Activated T-helper 17 cell treated with anti-CD3 and anti-CD28 coated beads, Interleukin-2, amount 50 U/mL, for 72 hours (primary cell): ENCODE measurements around the gene SEC22A. TPM values are rescaled to one million over a fixed set of nuclear protein-coding genes. Genes with fewer than 3 reads are reported as not detected.

Experiments used
- ATAC-seq: fragments of 150-1000 bp; cut with Tn5 transposase; replicated peaks from 2 replicates; pipeline ENCODE4 v1.10.0; 2021; ENCODE audit warnings: mild to moderate bottlenecking, moderate library complexity
- H3K27ac Mint-ChIP-seq: one replicate; pipeline ENCODE4 v1.8.0; 2022; ENCODE audit warnings: mixed read lengths
- H3K27me3 Mint-ChIP-seq: one replicate; pipeline ENCODE4 v1.8.0; 2022; ENCODE audit warnings: mixed read lengths
- H3K36me3 Mint-ChIP-seq: one replicate; pipeline ENCODE4 v1.8.0; 2022; ENCODE audit warnings: low read depth, mild to moderate bottlenecking, mixed read lengths
- H3K4me1 Mint-ChIP-seq: one replicate; pipeline ENCODE4 v1.8.0; 2022; ENCODE audit warnings: mixed read lengths
- H3K4me3 Mint-ChIP-seq: one replicate; pipeline ENCODE4 v1.8.0; 2022; ENCODE audit warnings: mild to moderate bottlenecking, mixed read lengths
- H3K9me3 Mint-ChIP-seq: one replicate; pipeline ENCODE4 v1.8.0; 2022; ENCODE audit warnings: mixed read lengths
- total RNA-seq, 2 donors: library from RNA; stranded (reverse); gene quantifications; one replicate each; pipeline ENCODE4 v1.2.3, GENCODE V29; 2022

Gene SEC22A
- total RNA-seq, 2 donors from 2014 or later, result 15.9 to 20.1 TPM

DNA sequence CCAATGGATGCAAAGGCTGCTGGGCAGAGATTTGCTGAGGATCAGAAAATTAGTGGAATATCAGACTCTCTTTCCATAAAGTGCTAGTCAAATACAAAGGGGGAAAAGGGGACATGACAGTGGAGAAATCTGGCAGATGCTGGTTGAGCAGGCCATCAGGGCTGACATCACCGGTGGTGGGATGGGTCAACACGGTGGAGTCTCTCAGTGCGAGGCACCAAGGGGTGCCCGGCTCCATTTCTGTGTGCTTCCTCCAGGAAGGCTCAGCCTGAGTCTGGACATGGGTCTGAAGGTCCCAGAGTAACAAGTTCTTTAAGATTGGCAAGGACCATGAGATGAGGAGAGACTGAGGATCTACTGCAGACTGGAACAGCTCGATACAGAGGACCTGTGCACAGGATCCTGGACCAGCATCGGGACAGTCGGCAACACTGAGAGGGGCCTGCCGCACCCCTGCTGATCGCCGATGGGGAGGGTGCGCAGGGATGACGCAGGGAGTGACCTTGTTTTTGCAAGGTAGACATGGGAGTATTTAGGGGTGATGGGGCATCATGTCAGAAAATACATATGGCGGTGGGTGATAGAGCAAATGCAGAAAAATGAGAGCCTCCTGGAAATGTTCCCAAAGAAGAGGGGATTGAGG is 92.7 kb downstream of the SEC22A start:
- H3K4me3 Mint-ChIP-seq, result no peak overlapping the region
- peaks cover 4% of the 10 kb centered on the region for H3K27me3 Mint-ChIP-seq
- H3K36me3 Mint-ChIP-seq, result no peaks in the 10 kb centered on the region
- H3K4me1 Mint-ChIP-seq, result no peaks in the 10 kb centered on the region
- ATAC-seq, result no peak
- no peak overlapping the region for H3K27ac Mint-ChIP-seq
- H3K9me3 Mint-ChIP-seq, result no peaks in the 10 kb centered on the region

DNA sequence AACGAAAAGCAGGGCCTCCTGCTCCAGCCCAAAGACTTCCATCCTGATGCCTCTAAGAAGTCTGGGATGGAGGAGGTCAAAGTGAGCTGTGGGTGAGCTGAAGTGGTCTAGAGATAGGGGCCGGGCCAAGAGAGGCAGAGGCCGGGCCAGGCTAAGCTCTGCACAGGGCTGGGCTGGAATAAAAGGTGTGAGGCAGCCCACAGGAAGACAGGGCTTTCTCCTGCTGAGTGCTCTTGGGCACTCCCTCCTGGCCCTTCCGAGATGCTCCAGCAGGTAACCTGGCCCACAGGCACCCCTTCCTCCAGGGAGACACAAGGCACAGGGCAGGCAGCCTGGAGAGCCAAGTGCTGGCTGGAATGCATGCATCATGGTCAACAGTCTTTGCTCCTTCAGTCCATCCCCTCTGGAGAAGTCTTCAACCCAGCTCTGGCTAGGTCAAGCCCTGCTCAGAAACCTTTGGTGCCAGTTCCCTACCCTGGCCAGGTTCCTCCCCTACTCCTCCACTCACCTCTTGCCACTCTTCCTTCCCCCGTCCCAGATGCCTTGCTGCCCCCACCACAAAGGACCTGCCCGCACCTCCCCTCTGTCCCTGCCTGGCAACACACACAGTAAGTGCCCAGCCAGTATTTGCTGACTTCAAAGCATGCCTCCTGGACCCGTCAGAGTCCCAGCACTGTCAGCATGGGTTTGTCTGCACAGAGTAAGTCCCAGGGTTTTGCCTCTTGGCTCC is 93.6 kb downstream of the SEC22A start:
- Mint-ChIP-seq H3K27me3 (peaks cover 4% of the 10 kb centered on the region), H3K36me3 (no peaks in the 10 kb centered on the region), H3K4me1 (no peaks in the 10 kb centered on the region), H3K9me3 (no peaks in the 10 kb centered on the region), H3K27ac (no peak overlapping the region), H3K4me3 (no peak overlapping the region)
- no peak for ATAC-seq

DNA sequence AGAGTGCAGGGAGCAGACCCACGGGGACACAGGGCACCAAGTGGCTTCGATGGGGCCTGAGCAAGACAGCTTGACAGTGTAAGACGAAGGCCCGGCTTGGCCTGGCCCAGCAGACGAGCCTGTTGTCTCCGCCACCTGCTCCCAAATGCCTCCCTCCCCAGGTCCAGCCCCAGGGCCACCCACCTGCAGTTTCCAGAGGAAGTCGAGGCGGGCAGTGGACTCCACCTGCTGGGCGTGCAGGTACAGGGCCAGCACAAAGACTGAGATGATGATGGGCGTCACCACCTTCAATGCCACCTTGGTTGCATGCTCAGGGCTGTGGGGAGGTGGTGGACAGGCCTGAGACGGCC is 94.1 kb downstream of the SEC22A start:
- no peak for ATAC-seq
- no peak overlapping the region for H3K27ac Mint-ChIP-seq
- H3K36me3 Mint-ChIP-seq, result no peaks in the 10 kb centered on the region
- H3K4me3 Mint-ChIP-seq, result no peak overlapping the region
- no peaks in the 10 kb centered on the region for H3K9me3 Mint-ChIP-seq
- peaks cover 4% of the 10 kb centered on the region for H3K27me3 Mint-ChIP-seq
- no peaks in the 10 kb centered on the region for H3K4me1 Mint-ChIP-seq

DNA sequence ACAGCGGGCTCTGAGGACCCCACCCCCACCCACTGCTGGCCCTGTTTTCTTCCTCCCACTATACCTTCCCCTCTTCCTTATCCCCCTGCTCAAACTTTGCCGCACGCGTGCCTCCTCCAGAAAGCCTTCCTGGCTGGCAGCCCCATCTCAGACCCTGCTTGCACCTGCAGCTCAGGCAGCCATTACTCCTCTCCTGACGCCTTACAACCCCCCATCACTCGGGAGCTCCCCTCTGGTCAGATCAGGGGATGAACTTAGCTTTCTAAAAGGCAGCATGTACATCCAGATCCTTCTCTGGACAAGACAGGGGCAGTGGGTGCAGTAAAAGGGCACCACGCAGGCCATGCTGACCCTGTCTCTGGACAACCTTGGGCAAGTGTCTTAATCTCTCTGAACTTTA is 94.5 kb downstream of the SEC22A start:
- H3K9me3 Mint-ChIP-seq, result no peaks in the 10 kb centered on the region
- no peak overlapping the region for H3K4me3 Mint-ChIP-seq
- no peak overlapping the region for H3K27ac Mint-ChIP-seq
- H3K4me1 Mint-ChIP-seq, result no peaks in the 10 kb centered on the region
- ATAC-seq, result no peak
- peaks cover 4% of the 10 kb centered on the region for H3K27me3 Mint-ChIP-seq
- H3K36me3 Mint-ChIP-seq, result no peaks in the 10 kb centered on the region

DNA sequence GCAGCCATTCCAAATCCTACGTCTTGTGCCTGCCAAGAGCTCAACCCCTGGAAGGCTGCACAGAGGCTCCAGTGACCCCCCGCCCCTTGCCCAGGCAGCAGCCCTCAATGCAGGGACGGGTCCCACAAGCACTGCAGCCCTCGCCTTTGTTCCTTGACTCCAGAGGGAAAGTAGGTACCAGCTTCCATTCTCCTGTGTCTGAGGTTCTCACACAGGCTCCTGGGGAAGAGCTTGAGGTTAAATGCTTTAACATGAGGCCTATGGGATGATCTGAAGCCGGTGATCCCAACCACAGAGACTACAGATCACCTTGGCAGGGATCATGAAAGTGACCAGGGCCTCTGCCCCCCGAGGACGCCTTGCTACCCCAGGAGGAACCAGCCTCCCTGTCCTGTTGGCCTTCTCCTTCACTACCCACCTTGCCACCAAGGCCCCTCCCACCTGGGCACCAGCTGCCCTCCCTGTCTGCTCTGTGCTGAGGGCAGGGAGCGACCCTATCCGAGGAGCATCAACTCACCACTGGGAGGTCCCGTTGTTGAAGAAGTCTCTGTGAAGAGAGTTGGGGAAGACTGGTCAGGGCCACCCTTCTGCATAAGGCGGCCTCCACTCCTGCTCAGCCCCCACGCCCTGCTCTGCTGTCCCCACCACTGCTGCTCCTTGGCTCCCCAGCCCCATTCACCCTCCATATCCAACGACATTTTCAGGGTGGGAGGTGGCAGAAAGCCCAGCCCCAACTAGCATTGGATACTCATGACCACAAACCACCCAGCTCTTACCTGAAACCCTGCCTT is 95.3 kb downstream of the SEC22A start:
- H3K36me3 Mint-ChIP-seq, result no peaks in the 10 kb centered on the region
- H3K27me3 Mint-ChIP-seq, result peaks cover 4% of the 10 kb centered on the region
- ATAC-seq, result no peak
- H3K27ac Mint-ChIP-seq, result no peak overlapping the region
- no peaks in the 10 kb centered on the region for H3K4me1 Mint-ChIP-seq
- no peak overlapping the region for H3K4me3 Mint-ChIP-seq
- H3K9me3 Mint-ChIP-seq, result no peaks in the 10 kb centered on the region

DNA sequence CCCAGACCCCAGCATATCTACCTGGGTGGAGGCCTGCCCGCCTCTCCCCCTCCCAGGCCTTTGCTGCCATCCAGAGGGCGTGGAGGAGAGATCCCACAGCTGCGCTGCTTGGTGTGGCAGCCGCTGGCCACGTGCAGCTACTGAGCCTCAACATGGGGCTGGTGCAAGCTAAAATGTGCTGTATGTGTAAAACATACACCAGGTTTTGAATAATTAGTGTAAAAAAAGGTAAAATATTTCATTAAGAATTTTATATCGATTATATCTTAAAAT is 95.8 kb downstream of the SEC22A start:
- H3K4me1 Mint-ChIP-seq, result no peaks in the 10 kb centered on the region
- H3K9me3 Mint-ChIP-seq, result no peaks in the 10 kb centered on the region
- no peak overlapping the region for H3K27ac Mint-ChIP-seq
- no peak overlapping the region for H3K4me3 Mint-ChIP-seq
- no peaks in the 10 kb centered on the region for H3K36me3 Mint-ChIP-seq
- ATAC-seq, result no peak
- peaks cover 5% of the 10 kb centered on the region for H3K27me3 Mint-ChIP-seq

DNA sequence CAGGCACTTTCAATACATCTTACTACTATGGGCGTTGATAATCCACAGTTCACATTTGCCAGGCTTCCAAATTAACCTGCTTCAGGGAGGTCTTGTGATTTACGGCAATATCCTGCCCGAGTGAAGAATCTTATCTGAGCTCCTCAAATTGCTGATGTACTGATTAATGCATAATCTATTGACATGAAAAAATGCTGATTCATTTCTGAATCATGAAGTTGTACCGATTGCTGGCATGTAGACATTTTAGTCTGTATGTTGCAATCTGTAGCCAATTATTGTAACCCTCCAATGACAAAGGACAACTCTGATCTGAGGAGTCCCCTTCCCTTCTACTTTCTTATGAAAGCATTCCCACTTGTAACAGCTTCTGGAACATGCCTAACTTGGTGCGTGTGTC is 97.2 kb downstream of the SEC22A start:
- peaks cover 11% of the 10 kb centered on the region for H3K27me3 Mint-ChIP-seq
- ATAC-seq, result no peak
- H3K4me3 Mint-ChIP-seq, result no peak overlapping the region
- H3K36me3 Mint-ChIP-seq, result no peaks in the 10 kb centered on the region
- H3K4me1 Mint-ChIP-seq, result no peaks in the 10 kb centered on the region
- H3K27ac Mint-ChIP-seq, result no peak overlapping the region
- no peaks in the 10 kb centered on the region for H3K9me3 Mint-ChIP-seq

DNA sequence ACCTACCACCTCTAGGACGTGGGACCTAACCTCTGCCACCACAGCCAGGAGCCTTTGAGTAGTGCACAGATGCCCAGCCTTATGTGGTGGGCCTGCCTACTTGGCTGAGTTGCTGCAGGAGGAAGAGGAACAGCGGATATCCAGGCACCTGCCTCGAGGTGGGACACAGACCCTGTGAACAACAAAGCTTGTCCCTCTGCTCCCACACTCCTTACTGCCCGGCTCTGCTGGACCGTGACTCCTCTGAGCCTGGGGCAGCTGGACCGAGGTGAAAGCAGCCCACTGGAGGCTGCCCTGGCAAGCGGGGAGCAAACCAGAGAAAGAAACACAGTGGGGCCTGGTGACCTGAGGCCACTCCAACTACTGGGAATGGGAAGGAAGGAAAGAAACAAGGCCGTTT is 97.8 kb downstream of the SEC22A start:
- no peaks in the 10 kb centered on the region for H3K36me3 Mint-ChIP-seq
- no peaks in the 10 kb centered on the region for H3K4me1 Mint-ChIP-seq
- no peaks in the 10 kb centered on the region for H3K9me3 Mint-ChIP-seq
- peaks cover 11% of the 10 kb centered on the region for H3K27me3 Mint-ChIP-seq
- H3K27ac Mint-ChIP-seq, result no peak overlapping the region
- ATAC-seq, result no peak
- H3K4me3 Mint-ChIP-seq, result no peak overlapping the region

DNA sequence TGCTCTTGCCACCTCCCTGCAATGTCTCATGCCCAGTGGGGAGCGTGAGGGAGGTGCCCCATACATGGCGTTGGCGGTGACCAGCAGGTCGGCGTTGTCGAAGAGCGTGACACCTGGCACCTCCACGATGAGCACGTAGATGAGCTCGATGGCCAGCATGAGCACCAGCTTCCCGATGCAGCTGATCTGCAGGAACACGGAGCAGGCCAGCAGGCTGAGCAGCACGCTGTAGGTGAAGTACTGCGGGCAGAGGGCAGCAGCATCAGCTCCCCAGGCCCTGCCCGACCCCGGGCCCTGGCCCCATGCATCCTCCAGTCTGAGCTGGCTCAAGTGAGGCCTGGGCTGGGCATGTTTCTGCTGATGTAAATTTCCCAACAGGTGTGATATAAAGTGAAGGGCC is 98.3 kb downstream of the SEC22A start:
- H3K9me3 Mint-ChIP-seq, result no peaks in the 10 kb centered on the region
- no peak for ATAC-seq
- no peak overlapping the region for H3K4me3 Mint-ChIP-seq
- peaks cover 11% of the 10 kb centered on the region for H3K27me3 Mint-ChIP-seq
- H3K27ac Mint-ChIP-seq, result no peak overlapping the region
- no peaks in the 10 kb centered on the region for H3K4me1 Mint-ChIP-seq
- H3K36me3 Mint-ChIP-seq, result no peaks in the 10 kb centered on the region

DNA sequence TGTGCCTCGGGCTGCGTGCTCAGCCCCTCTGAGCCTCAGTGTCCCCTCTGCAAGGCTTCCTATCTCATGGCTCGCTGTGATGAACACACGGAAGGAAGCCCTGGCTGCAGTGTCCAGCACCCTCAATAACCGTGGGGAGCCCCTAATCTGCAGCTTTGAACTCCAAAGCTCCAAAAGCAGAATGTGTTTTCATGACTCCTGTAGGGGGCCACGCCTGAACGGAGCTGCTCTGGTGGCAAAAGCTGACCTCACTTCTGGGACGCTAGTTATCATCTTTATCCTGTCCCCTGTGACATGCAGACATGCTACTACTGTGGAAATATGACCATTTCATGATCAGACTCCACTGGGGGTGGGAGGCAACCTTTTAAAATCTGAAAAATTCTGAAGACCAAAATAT is 98.8 kb downstream of the SEC22A start:
- no peak overlapping the region for H3K27ac Mint-ChIP-seq
- H3K27me3 Mint-ChIP-seq, result peaks cover 11% of the 10 kb centered on the region
- ATAC-seq, result no peak
- no peaks in the 10 kb centered on the region for H3K36me3 Mint-ChIP-seq
- H3K9me3 Mint-ChIP-seq, result no peaks in the 10 kb centered on the region
- no peaks in the 10 kb centered on the region for H3K4me1 Mint-ChIP-seq
- H3K4me3 Mint-ChIP-seq, result no peak overlapping the region

DNA sequence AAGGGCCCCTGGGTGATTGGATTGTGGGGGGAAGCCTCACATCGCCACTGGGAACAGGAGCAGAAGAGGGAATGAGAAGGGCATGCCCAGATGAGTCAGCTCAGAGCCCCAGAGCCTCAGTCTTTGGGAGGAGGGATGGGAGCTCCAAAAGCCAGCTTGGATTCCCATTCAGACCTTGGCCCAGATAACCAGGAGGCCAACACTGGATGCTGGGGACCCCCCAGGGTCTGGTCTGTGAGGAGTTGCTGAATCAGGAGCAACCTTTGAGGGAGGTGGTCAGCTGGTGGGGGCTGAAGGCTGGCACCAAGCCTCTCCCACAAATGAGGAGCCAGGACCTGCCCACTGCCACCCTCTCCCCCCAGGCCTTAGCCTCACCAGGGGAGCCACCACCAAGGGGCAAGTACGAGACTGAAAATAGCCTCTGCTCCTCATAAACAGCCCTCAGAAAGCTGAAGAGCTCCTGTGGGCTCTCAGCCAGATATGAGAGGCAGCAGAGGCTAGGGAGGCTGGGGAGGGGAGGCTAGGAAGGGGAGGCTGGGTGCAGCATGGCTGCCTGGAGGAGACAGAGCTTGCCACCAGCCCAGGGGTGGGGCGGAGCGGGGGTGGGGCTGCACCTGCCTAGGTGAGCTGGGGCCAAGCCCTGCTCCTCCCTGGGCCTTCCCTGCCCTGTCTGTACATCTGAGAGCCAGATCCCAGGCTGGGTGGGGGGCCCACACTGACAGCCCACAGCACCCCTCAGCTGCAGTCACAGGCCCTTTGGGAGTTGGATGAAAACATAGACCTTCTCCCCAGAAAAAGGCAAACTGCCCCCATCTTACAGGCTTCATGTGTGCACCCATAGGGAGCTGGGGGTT is 99.8 kb downstream of the SEC22A start:
- H3K36me3 Mint-ChIP-seq, result no peaks in the 10 kb centered on the region
- H3K27me3 Mint-ChIP-seq, result peaks cover 8% of the 10 kb centered on the region
- H3K4me1 Mint-ChIP-seq, result no peaks in the 10 kb centered on the region
- ATAC-seq, result no peak
- H3K27ac Mint-ChIP-seq, result no peak overlapping the region
- H3K4me3 Mint-ChIP-seq, result no peak overlapping the region
- H3K9me3 Mint-ChIP-seq, result no peaks in the 10 kb centered on the region

DNA sequence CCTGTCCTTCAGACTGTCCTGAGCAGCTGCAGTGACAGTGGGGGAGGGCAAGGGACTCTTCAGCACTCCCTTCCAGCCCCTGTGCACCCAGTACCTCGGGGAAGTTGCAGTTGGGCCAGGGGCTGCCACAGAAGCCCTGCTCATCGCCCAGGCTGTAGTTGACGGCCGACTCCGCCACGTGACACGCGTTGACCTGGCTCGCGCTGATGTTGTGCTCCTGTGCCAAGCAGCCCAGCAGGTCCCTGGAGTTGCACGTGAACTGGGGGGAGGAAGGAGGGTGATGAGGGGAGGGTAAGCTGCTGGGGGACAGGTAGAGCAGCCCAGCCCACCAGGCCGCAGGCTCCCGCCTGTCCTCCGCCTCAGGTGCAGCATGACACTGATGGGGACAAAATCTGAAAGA is 101.2 kb downstream of the SEC22A start:
- Mint-ChIP-seq H3K27me3 (peaks cover 8% of the 10 kb centered on the region), H3K9me3 (no peaks in the 10 kb centered on the region), H3K4me3 (no peak overlapping the region), H3K4me1 (no peaks in the 10 kb centered on the region), H3K27ac (no peak overlapping the region), H3K36me3 (no peaks in the 10 kb centered on the region)
- no peak for ATAC-seq

DNA sequence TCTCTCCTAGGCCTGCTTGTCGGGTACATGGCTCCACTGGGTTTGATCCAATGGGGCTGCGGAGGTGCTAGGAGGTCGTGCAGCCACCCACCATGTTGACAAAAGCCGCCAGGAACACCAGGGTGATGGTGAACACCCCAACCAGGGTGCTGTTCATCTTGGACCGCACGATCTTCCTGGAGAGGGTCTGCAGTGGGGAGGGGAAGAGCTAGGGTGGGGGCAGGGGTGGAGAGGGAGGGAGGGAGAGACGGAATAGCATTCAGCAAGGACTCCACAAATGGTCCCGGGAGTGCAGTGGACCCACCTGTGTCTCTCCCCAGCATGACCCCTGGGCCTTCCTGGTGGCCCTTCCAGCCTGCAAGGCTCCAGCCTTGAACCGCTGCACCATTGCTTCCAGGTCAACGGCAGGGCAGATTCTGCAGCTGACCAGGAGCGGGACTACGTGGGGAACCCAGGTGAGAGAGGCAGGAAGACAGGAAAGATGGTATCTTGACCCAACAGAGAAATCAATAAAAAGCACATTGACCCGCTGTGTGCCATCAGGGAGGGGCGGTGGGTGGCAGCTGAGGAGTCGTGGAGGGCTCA is 102.3 kb downstream of the SEC22A start:
- Mint-ChIP-seq H3K36me3 (no peaks in the 10 kb centered on the region), H3K9me3 (no peaks in the 10 kb centered on the region), H3K27ac (no peak overlapping the region), H3K4me1 (no peaks in the 10 kb centered on the region), H3K4me3 (no peak overlapping the region), H3K27me3 (peaks cover 8% of the 10 kb centered on the region)
- ATAC-seq, result no peak

DNA sequence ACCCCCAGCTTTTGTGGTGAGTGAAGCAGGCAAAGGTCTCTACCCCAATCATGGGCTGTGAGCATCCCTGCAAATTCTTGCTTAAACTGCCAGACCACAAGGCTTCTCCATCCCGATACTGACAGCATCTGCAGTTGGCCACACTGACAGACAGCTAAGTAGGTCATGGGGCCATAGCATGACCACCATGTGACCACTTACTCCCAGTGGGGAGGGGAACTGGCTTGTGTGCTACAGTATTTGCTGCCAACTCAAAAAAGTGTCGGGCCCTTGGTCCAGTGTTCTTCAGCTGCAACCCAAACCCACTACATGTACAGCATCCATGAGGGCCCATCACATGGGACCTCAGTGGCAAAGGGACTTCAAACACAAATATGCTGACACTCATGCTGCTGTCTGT is 103.4 kb downstream of the SEC22A start:
- peaks cover 8% of the 10 kb centered on the region for H3K27me3 Mint-ChIP-seq
- H3K4me1 Mint-ChIP-seq, result no peaks in the 10 kb centered on the region
- ATAC-seq, result no peak
- no peak overlapping the region for H3K27ac Mint-ChIP-seq
- H3K4me3 Mint-ChIP-seq, result no peak overlapping the region
- no peaks in the 10 kb centered on the region for H3K9me3 Mint-ChIP-seq
- no peaks in the 10 kb centered on the region for H3K36me3 Mint-ChIP-seq
